NK-92 (cell line): ENCODE measurements around the gene TAF10.
A peak's percentile ranks its signal among the peaks of the same experiment; 100 is the strongest.

Source experiments
- DNase-seq: peaks from one replicate; lab custom pipeline; 2025; ENCODE audit not compliant: unreplicated experiment; lab: John Stamatoyannopoulos, UW

Gene TAF10

GRCh38 chr11:6625832-6626420, 13.9 kb upstream of the TAF10 start:
- DNase-seq: no peak

GRCh38 chr11:6625156-6625831, 13.3 kb upstream of the TAF10 start:
- DNase-seq: no peak

- no peak for DNase-seq
Observed at GRCh38 chr11:6623391-6624363, 11.7 kb upstream of the TAF10 start.

- DNase-seq: no peak
Observed at GRCh38 chr11:6622261-6623171, 10.5 kb upstream of the TAF10 start.

- DNase-seq: no peak
Observed at GRCh38 chr11:6621711-6622211, 9.7 kb upstream of the TAF10 start.

GRCh38 chr11:6620636-6621035, 8.6 kb upstream of the TAF10 start:
- DNase-seq: no peak

GRCh38 chr11:6619004-6619745, 7.2 kb upstream of the TAF10 start, which contains the start of gene TPP1:
Gene TPP1 (minus strand): TSS chr11:6619422. CDS start chr11:6619400, 22 bp downstream.
- DNase-seq: peak; percentile 58

- no peak for DNase-seq
Observed at GRCh38 chr11:6618117-6619003, 6.3 kb upstream of the TAF10 start.

- DNase-seq: no peak
Observed at GRCh38 chr11:6617315-6617781, 5.3 kb upstream of the TAF10 start.

GRCh38 chr11:6616596-6617250, 4.7 kb upstream of the TAF10 start:
- no peak for DNase-seq

GRCh38 chr11:6615882-6616585, 4.0 kb upstream of the TAF10 start:
- no peak for DNase-seq

GRCh38 chr11:6615046-6615445, 3.0 kb upstream of the TAF10 start:
- no peak for DNase-seq

- no peak for DNase-seq
Observed at GRCh38 chr11:6614446-6614845, 2.4 kb upstream of the TAF10 start.

- no peak for DNase-seq
Observed at GRCh38 chr11:6613496-6613895, 1.5 kb upstream of the TAF10 start.

- no peak for DNase-seq
Observed at GRCh38 chr11:6611963-6612212, 128 bp downstream of the TAF10 start.

- DNase-seq: no peak
Observed at GRCh38 chr11:6611092-6611962, 689 bp downstream of the TAF10 start.

- DNase-seq: no peak
Observed at GRCh38 chr11:6610591-6610990, 1.4 kb downstream of the TAF10 start.
